ENCODE measurements around the gene ZNF239.

The ZNF239 gene

GRCh38 chr10:43585981-43586729, 11.7 kb upstream of the ZNF239 start:
- Histone ChIP-seq H3K9ac (no peak overlapping the region), H3K36me3 (ENCODE audit: insufficient read depth) (no peaks in the 10 kb centered on the region), H3K79me2 (ENCODE audit: insufficient read depth, low read depth) (no peaks in the 10 kb centered on the region), H3K4me1 (ENCODE audit: low read depth, poor library complexity, severe bottlenecking) (no peaks in the 10 kb centered on the region), H4K20me1 (ENCODE audit: insufficient read depth) (no peaks in the 10 kb centered on the region), H3K4me2 (no peak overlapping the region), H3K4me3 (IDR thresholded peaks at IDR 0.05; ENCODE audit: insufficient read depth, low read depth, low read length) (no peak overlapping the region), H3K27ac (no peak overlapping the region), H3K27me3 (ENCODE audit: insufficient read depth, low read depth) (no peaks in the 10 kb centered on the region), H2AFZ (ENCODE audit: low read depth) (no peak overlapping the region)
- TF ChIP-seq CTCF (conservative IDR thresholded peaks at IDR 0.05; ENCODE audit: low read depth, low read length) = no peak

DNA sequence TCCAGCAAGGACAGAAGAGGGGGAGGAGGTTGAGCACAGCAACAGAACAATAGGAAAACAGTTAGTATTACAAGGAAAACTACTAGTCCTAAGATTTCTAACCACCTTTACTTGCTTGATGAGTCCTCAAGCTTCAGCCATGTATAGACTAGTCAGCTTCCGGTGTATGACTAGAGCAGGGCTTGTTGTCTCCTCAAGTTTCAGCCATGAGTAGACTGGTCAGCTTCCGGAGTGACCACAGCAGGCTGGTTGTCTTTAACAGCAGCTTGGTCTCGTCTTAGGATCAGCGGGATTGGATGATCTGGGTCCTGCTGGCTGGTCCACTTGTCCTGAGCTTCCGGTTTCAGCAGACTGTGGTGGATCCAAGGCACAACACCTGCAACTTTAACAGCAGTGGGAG, 10.6 kb upstream of the ZNF239 start:
- Histone ChIP-seq H3K79me2 (ENCODE audit: insufficient read depth, low read depth) (no peaks in the 10 kb centered on the region), H3K4me1 (ENCODE audit: low read depth, poor library complexity, severe bottlenecking) (no peaks in the 10 kb centered on the region), H2AFZ (ENCODE audit: low read depth) (no peak overlapping the region), H3K4me2 (no peak overlapping the region), H3K9ac (no peak overlapping the region), H4K20me1 (ENCODE audit: insufficient read depth) (no peaks in the 10 kb centered on the region), H3K36me3 (ENCODE audit: insufficient read depth) (no peaks in the 10 kb centered on the region), H3K4me3 (IDR thresholded peaks at IDR 0.05; ENCODE audit: insufficient read depth, low read depth, low read length) (no peak overlapping the region), H3K27ac (no peak overlapping the region), H3K27me3 (ENCODE audit: insufficient read depth, low read depth) (no peaks in the 10 kb centered on the region)
- TF ChIP-seq CTCF (conservative IDR thresholded peaks at IDR 0.05; ENCODE audit: low read depth, low read length) = no peak

GRCh38 chr10:43584051-43584450, 9.6 kb upstream of the ZNF239 start:
- no peaks in the 10 kb centered on the region for H3K4me1 ChIP-seq (ENCODE audit: low read depth, poor library complexity, severe bottlenecking)
- no peak overlapping the region for H3K4me3 ChIP-seq (IDR thresholded peaks at IDR 0.05; ENCODE audit: insufficient read depth, low read depth, low read length)
- H3K27me3 ChIP-seq (ENCODE audit: insufficient read depth, low read depth) = no peaks in the 10 kb centered on the region
- H3K4me2 ChIP-seq = no peak overlapping the region
- no peaks in the 10 kb centered on the region for H3K79me2 ChIP-seq (ENCODE audit: insufficient read depth, low read depth)
- H4K20me1 ChIP-seq (ENCODE audit: insufficient read depth) = no peaks in the 10 kb centered on the region
- H3K27ac ChIP-seq = no peak overlapping the region
- no peak overlapping the region for H2AFZ ChIP-seq (ENCODE audit: low read depth)
- H3K36me3 ChIP-seq (ENCODE audit: insufficient read depth) = no peaks in the 10 kb centered on the region
- H3K9ac ChIP-seq = no peak overlapping the region
- no peak for TF ChIP-seq CTCF (conservative IDR thresholded peaks at IDR 0.05; ENCODE audit: low read depth, low read length)

DNA sequence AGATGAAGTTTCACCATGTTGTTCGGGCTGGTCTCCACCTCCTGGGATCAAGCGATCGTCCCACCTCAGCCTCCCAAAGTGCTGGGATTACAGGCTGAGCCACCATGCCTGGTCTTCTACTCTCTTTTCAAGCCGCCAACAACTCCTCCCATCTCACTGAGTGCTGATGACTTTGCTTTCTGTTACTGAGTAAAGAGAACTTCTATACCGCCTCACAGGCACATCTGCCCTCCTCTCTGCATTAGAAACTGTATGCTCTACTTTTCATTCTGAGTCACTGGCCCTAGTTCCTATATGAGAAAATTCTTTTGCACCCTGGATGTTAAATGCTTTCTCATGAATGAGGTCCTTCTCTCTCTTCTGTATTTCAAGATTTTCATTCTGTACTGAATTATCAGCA, 2.2 kb upstream of the ZNF239 start:
- Histone ChIP-seq H4K20me1 (ENCODE audit: insufficient read depth) (no peaks in the 10 kb centered on the region), H2AFZ (ENCODE audit: low read depth) (no peak overlapping the region), H3K4me1 (ENCODE audit: low read depth, poor library complexity, severe bottlenecking) (no peaks in the 10 kb centered on the region), H3K4me3 (IDR thresholded peaks at IDR 0.05; ENCODE audit: insufficient read depth, low read depth, low read length) (no peak overlapping the region), H3K79me2 (ENCODE audit: insufficient read depth, low read depth) (no peaks in the 10 kb centered on the region), H3K4me2 (no peak overlapping the region), H3K27ac (no peak overlapping the region), H3K9ac (no peak overlapping the region), H3K27me3 (ENCODE audit: insufficient read depth, low read depth) (no peaks in the 10 kb centered on the region), H3K36me3 (ENCODE audit: insufficient read depth) (no peaks in the 10 kb centered on the region)
- TF ChIP-seq CTCF (conservative IDR thresholded peaks at IDR 0.05; ENCODE audit: low read depth, low read length) = no peak

Data from KMS-11 (cell line).